Prostate gland (tissue), 2 donors: Measurements from ENCODE around the gene PHYHIPL. TPM values are rescaled to one million over a fixed set of nuclear protein-coding genes. Genes with fewer than 3 reads are reported as not detected.

Experiments
- DNase-seq: peaks from one replicate; pipeline ENCODE4 v3.0.0-alpha.2; 2019; ENCODE audit warnings: low spot score
- H3K27ac ChIP-seq, 2 donors: fragments of 200-600 bp; sonication (generic); 2 replicates each; pipeline ENCODE4 v1.5.1; 2017 to 2019
- H3K27me3 ChIP-seq: fragments of 200-600 bp; sonication (generic); replicated peaks from 2 replicates; pipeline ENCODE4 v1.5.1; 2019; ENCODE audit not compliant: insufficient read depth
- H3K36me3 ChIP-seq, 2 donors: fragments of 200-600 bp; sonication (generic); 1 replicate in 1 of 2; 2 replicates in 1 of 2; pipeline versions ENCODE4 v1.5.1 to v1.8.1; 2017 to 2019
- H3K4me1 ChIP-seq: fragments of 200-600 bp; sonication (generic); replicated peaks from 2 replicates; pipeline ENCODE4 v1.5.1; 2019
- H3K4me3 ChIP-seq, 2 donors: fragments of 200-600 bp; sonication (generic); 2 replicates each; pipeline ENCODE4 v1.5.1; 2017 to 2019
- H3K9me3 ChIP-seq: fragments of 200-600 bp; sonication (generic); 2 replicates; pipeline ENCODE4 v1.5.1; 2017
- CTCF ChIP-seq, 4 experiments: fragments of 200-600 bp in 2 of 4; fragments of 450-650 bp in 2 of 4; sonication (generic) in 2 of 4; IDR thresholded peaks; 1 replicate in 3 of 4; 2 replicates in 1 of 4; pipeline ENCODE4 v1.5.1; 2016 to 2019; ENCODE audit warnings: antibody characterized with exemption in 4 of 4, mild to moderate bottlenecking in 2 of 4, moderate library complexity in 2 of 4
- POLR2A ChIP-seq: fragments of 450-650 bp; IDR thresholded peaks from one replicate; pipeline ENCODE4 v1.6.1; 2016; ENCODE audit warnings: antibody characterized with exemption, mild to moderate bottlenecking
- POLR2AphosphoS5 ChIP-seq: sonication (generic); formaldehyde crosslinking; IDR thresholded peaks from one replicate; pipeline ENCODE4 v1.6.1; 2017; ENCODE audit warnings: antibody characterized with exemption
- whole genome bisulfite sequencing: methylation state at CpG from one replicate; pipeline ENCODE4 v1.1.5; 2018; 5-methylcytosine and 5-hydroxymethylcytosine counted together
- intact Hi-C: fragments of 100-400 bp; cut with DNase I; formaldehyde crosslinking; loops from one replicate; pipeline ENCODE4 v1.14.2; 2022
- total RNA-seq, 2 donors: library from RNA; depleted of rRNA; stranded (reverse); fragments of >200 nt; gene quantifications; one replicate each; pipeline ENCODE4 v1.1.0, GENCODE V29; 2016

Gene PHYHIPL
- total RNA-seq, 2 donors from 2014 or later: 7.0 to 32.1 TPM

GRCh38 chr10:59227136-59227673 is 50.8 kb downstream of the PHYHIPL start:
- Histone ChIP-seq H3K4me1 (no peaks in the 10 kb centered on the region), H3K27ac (no peak overlapping the region), H3K27me3 (no peaks in the 10 kb centered on the region), H3K9me3 (no peaks in the 10 kb centered on the region), H3K4me3 (no peak overlapping the region), H3K36me3 (no peaks in the 10 kb centered on the region)
- TF ChIP-seq POLR2A (no peak), CTCF (IDR thresholded peaks at IDR 0.05) (no peak), POLR2AphosphoS5 (no peak)
- intact Hi-C loops: no loop called here
- WGBS: 90% methylated on average over 3 of the region's 3 CpGs
- no peak for DNase-seq

- Histone ChIP-seq H3K9me3 (no peaks in the 10 kb centered on the region), H3K36me3 (no peaks in the 10 kb centered on the region), H3K27ac (no peak overlapping the region), H3K4me1 (no peaks in the 10 kb centered on the region), H3K27me3 (no peaks in the 10 kb centered on the region), H3K4me3 (no peak overlapping the region)
- intact Hi-C loops: no loop called here
- TF ChIP-seq CTCF (IDR thresholded peaks at IDR 0.05) (no peak), POLR2A (no peak), POLR2AphosphoS5 (no peak)
- no peak for DNase-seq
- 91% methylated on average over 4 of the region's 4 CpGs for WGBS
Observed at GRCh38 chr10:59229441-59229840, 53.0 kb downstream of the PHYHIPL start.

GRCh38 chr10:59234194-59234593 is 57.8 kb downstream of the PHYHIPL start:
- WGBS: 40% methylated on average over 3 of the region's 3 CpGs
- TF ChIP-seq POLR2A: no peak
- peak; percentile 41 for TF ChIP-seq POLR2AphosphoS5
- TF ChIP-seq CTCF (IDR thresholded peaks at IDR 0.05): no peak
- Histone ChIP-seq H3K27ac (peak overlapping the region in 1 of 2 donors; percentile 38), H3K36me3 (no peaks in the 10 kb centered on the region), H3K9me3 (no peaks in the 10 kb centered on the region), H3K4me1 (no peaks in the 10 kb centered on the region), H3K27me3 (no peaks in the 10 kb centered on the region), H3K4me3 (no peak overlapping the region)
- DNase-seq: no peak
- intact Hi-C loops: no loop called here

- Histone ChIP-seq H3K4me3 (no peak overlapping the region), H3K36me3 (no peaks in the 10 kb centered on the region), H3K4me1 (no peaks in the 10 kb centered on the region), H3K27ac (peak overlapping the region in 1 of 2 donors; percentile 2), H3K27me3 (no peaks in the 10 kb centered on the region), H3K9me3 (no peaks in the 10 kb centered on the region)
- DNase-seq: peak; percentile 11
- TF ChIP-seq CTCF (IDR thresholded peaks at IDR 0.05): peak in 3 of 4 experiments; percentile 33 to 54 (median 44)
- TF ChIP-seq POLR2AphosphoS5: no peak
- intact Hi-C loops: no loop called here
Observed at GRCh38 chr10:59234816-59235429, 58.5 kb downstream of the PHYHIPL start.

- no peaks in the 10 kb centered on the region for H3K36me3 ChIP-seq
- no peak for DNase-seq
- H3K4me3 ChIP-seq: no peak overlapping the region
- WGBS: 91% methylated on average over 4 of the region's 4 CpGs
- no peaks in the 10 kb centered on the region for H3K9me3 ChIP-seq
- no peak overlapping the region for H3K27ac ChIP-seq
- no peaks in the 10 kb centered on the region for H3K4me1 ChIP-seq
- TF ChIP-seq CTCF (IDR thresholded peaks at IDR 0.05): no peak
- no peak for TF ChIP-seq POLR2A
- no peak for TF ChIP-seq POLR2AphosphoS5
- H3K27me3 ChIP-seq: no peaks in the 10 kb centered on the region
- intact Hi-C loops: no loop called here
Observed at GRCh38 chr10:59236064-59236697, 59.7 kb downstream of the PHYHIPL start.
